Activated CD8-positive, alpha-beta memory T cell treated with anti-CD3 and anti-CD28 coated beads for 24 hours (primary cell): Measurements from ENCODE around the gene CRMP1.

Experiments
- DNase-seq: peaks from one replicate; pipeline ENCODE4 v3.0.0-alpha.2; 2020

CRMP1 gene

GRCh38 chr4:5789141-5789540, 103.7 kb downstream of the CRMP1 start:
- DNase-seq = peak; percentile 19

GRCh38 chr4:5788144-5788543, 104.7 kb downstream of the CRMP1 start:
- DNase-seq = peak; percentile 7

- peak; percentile 7 for DNase-seq
Observed at GRCh38 chr4:5787311-5787710, 105.6 kb downstream of the CRMP1 start.

GRCh38 chr4:5785806-5786680, 106.8 kb downstream of the CRMP1 start:
- DNase-seq = peak; percentile 0

GRCh38 chr4:5784960-5785611, 107.8 kb downstream of the CRMP1 start:
- peak; percentile 33 for DNase-seq

- DNase-seq = no peak
Observed at GRCh38 chr4:5784021-5784420, 108.9 kb downstream of the CRMP1 start.

GRCh38 chr4:5783486-5783885, 109.4 kb downstream of the CRMP1 start:
- DNase-seq = no peak

- peak; percentile 13 for DNase-seq
Observed at GRCh38 chr4:5782829-5783476, 109.9 kb downstream of the CRMP1 start.

- DNase-seq = no peak
Observed at GRCh38 chr4:5781691-5782090, 111.2 kb downstream of the CRMP1 start.

GRCh38 chr4:5780831-5781480, 111.9 kb downstream of the CRMP1 start:
- peak; percentile 24 for DNase-seq

- DNase-seq = no peak
Observed at GRCh38 chr4:5776510-5776909, 116.4 kb downstream of the CRMP1 start.

GRCh38 chr4:5774416-5775036, 118.4 kb downstream of the CRMP1 start:
- peak; percentile 21 for DNase-seq

- DNase-seq = peak; percentile 9
Observed at GRCh38 chr4:5773271-5773555, 119.7 kb downstream of the CRMP1 start.

GRCh38 chr4:5772528-5773270, 120.2 kb downstream of the CRMP1 start:
- peak; percentile 32 for DNase-seq
